Stimulated activated CD4-positive, alpha-beta T cell treated with anti-CD3 and anti-CD28 coated beads, Interleukin-1b, Interleukin-23, amount 100 ng/mL, for 1 hour (primary cell): Measurements from ENCODE around the gene PRKAR2A.
A peak's percentile ranks its signal among the peaks of the same experiment; 100 is the strongest.
"Not testable (repeated sequence)": the region's sequence is repeated elsewhere in the genome, so short reads cannot be mapped to it uniquely, and the experiment has no call there.

Experiments
- DNase-seq, 2 donors: peaks; one replicate each; pipeline ENCODE4 v3.0.0-alpha.2; 2020; ENCODE audit warnings: low read depth in 2 of 2

The PRKAR2A gene

DNA sequence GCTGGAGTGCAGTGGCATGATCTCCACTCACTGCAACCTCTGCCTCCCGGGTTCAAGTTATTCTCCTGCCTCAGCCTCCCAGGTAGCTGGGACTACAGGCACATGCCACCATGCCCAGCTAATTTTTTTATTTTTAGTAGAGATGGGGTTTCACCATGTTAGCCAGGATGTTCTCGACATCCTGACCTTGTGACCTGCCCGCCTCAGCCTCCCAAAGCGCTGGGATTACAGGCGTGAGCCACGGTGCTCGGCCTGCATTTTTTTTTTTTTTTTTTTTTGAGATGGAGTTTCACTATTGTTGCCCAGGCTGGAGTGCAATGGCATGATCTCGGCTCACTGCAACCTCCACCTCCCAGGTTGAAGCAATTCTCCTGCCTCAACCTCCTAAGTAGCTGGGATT is 69.1 kb downstream of the PRKAR2A start:
- not testable (repeated sequence) for DNase-seq

DNA sequence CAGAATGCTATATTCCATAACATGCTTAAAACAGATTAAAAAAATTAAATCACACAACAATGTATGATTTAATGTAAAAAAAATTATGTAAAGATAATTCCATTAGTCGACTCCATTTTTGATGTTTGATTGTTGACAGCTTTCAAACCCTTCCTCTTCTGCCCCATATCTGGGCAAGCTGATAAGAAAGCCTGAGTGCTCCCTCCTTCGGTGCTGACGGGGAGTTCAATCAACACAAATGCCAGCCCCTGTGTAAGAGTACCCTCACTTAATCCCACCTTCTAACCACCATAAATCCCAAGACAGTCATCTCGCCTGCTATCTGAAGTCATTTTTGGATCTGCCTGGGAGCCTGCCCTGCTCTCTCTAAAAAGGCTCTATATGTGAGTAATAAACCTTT is 70.8 kb downstream of the PRKAR2A start:
- no peak for DNase-seq

DNA sequence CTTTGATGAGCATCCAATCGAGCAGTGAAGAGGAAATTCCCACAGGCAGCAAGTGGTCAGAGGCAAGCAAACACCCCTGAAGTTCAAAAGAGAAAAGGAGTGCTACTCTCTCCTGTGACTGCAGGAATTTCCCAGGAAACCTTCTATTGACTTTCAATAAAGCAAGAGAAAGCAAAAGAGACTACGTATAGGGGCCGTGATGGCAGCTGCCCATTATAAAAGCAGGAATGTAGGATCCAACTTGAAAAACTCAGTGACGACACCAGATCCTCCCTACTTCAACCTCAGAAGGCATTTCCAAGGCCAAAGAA is 77.5 kb downstream of the PRKAR2A start:
- DNase-seq = no peak

DNA sequence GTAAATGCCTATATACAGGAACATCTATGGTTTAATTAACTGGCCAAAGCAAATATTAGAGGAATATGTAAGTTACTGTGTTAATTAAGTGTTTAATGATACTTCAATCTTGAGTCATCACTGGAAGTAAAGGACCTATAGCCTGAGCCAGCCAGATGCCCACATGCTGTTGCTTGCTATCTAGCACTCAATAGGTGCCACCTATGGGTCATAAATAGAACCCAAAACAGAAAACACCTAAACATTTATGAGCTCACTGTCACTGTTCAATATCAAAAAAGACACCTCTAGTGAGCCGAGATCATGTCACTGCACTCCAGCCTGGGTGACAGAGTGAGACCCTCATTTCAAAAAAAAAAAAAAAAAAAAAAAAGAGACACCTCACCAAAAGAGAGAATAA is 82.3 kb downstream of the PRKAR2A start:
- DNase-seq = no peak

DNA sequence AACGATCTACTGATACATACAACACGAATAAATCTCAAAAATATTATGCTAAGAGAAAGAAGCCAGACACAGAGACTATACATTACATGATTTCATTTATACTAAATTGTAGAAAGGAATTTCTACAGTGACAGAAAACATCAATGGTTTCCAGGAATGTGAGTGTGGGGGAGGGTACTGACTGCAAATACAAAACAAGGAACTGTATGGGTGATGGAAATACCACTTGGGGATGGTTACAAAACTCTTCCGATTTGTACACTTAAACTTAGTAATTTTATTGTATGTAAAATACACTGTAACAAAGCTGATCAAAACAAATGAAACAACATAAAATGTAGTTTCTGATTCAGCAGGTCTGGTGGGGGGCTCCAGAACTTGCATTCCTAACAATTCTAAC is 84.9 kb downstream of the PRKAR2A start:
- no peak for DNase-seq

DNA sequence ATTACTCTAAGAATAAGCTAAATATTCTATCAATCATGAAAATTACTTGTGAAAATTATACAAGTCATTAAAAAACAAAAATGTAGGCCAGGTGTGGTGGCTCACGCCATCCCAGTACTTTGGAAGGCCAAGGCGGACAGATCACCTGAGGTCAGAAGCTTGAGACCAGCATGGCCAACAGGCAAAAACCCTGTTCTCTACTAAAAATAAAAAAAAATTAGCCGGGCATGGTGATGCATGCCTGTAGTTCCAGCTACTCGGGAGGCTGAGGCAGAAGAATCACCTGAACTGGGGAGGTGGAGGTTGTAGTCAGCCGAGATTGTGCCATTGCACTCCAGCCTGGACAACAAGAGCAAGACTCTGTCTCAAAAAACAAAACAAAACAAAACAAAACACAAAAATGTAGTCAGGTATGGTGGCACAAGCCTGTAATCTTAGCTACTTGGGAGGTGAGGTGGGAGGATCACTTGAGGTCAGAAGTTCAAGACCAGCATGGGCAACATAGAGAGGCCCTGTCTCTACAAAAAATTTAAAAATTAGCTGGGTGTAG is 87.6 kb downstream of the PRKAR2A start:
- not testable (repeated sequence) for DNase-seq

DNA sequence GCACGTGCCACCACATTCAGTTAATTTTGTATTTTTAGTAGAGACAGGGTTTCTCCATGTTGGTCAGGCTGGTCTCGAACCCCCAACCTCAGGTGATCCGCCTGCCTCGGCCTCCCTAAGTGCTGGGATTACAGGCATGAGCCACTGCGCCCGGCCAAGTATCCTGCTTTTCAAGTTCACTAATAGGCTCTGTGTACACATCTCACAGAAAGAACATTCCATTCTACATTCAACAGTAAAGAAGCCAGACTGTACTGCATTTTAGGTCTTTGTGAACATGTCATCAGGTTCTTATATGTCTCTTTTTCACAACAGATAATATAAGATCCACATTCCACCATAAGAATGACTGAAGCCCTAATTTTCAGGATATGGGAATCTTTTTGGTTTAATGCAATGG is 88.1 kb downstream of the PRKAR2A start:
- DNase-seq = not testable (repeated sequence)

DNA sequence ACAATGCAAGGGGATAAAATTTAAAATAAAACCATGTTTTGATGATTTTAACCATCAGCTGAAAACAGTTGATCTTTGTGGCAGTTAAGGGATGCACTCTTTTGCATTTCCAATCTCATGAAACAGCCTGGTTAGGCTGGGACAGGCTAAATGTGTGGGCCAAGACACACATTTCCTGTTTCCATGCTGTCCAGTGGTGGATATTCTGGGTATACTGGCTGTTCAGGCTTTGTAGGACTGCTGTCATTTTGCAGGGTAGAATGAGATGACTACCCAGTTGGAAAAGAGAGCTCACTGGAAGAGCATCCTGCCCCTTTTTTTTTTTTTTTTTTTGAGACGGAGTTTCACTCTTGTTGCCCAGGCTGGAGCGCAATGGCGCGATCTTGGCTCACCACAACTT is 88.6 kb downstream of the PRKAR2A start:
- no peak for DNase-seq

DNA sequence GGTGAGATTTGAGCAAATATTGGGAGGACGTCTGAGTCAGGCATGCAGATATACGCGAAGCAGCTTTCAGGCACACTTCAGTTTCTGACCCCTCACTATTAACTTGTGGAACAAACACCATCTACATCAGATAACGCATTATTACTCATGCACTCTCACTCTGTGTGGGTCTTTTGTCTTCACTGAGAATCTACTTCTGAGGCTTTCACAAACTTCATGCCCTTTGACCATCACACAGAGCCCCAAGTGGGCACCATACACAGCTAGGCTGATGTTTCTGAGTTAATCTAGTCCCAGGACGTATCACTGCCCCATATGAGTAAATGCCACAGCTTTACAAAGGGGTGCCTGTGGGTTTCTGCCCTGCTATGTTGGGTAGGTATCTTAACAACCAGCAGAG is 91.0 kb downstream of the PRKAR2A start:
- DNase-seq = no peak

DNA sequence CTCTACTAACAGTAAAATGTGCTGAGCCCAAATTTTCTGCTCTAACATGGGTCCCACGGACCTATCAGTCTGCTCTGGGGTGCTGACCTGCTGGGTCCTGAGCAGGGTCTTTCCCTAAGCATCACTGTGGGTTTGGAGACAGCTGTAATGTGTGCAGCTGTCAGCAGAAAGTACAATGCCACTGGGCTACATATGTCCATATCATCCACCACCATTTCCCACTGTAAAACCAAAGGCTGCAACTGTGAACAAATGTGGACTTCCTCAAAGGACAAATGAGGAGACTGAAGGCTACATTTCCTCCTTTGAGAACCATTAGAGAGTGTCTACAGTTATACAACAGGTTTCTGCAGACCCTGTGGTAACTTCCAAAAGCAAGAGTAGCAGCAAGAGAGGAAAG is 96.8 kb downstream of the PRKAR2A start:
- DNase-seq = no peak

DNA sequence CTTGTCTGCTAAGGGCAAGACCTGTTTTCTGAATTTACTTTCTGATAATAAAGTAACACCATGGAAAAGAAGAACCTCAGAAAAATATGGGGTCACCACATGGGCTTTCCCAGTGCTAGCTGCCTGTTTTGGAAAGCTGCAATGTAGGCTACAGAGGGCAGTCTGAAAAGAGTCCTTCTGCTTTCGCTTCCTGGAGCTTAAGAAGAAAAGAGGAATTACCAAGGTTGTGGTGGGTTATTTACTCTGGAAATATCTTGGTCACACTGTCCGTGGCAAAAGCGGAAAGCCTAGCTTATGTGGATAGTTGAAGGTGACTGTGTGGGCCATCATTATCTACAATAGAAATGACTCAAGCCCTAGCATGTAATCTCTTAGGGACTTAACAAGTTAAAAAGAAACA is 98.9 kb downstream of the PRKAR2A start:
- no peak for DNase-seq

DNA sequence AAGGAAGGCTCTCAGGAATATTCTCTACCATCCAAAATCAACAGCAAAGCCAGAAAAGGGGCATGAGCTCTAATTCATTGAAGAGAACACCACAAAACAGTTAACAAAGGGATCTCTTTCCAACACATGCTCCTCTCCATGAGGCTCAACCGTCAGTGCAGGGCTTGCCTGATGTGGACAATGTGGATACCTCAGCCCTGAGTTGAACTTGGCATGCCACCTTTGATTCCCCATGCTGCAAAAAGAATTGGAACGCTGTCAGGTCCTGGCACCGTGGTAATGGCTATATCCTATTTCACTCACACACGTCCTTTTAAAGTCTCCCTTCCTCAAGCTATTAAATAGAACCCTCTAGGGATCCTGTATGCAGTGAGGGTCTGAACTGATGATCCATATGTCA is 100.0 kb downstream of the PRKAR2A start:
- no peak for DNase-seq

DNA sequence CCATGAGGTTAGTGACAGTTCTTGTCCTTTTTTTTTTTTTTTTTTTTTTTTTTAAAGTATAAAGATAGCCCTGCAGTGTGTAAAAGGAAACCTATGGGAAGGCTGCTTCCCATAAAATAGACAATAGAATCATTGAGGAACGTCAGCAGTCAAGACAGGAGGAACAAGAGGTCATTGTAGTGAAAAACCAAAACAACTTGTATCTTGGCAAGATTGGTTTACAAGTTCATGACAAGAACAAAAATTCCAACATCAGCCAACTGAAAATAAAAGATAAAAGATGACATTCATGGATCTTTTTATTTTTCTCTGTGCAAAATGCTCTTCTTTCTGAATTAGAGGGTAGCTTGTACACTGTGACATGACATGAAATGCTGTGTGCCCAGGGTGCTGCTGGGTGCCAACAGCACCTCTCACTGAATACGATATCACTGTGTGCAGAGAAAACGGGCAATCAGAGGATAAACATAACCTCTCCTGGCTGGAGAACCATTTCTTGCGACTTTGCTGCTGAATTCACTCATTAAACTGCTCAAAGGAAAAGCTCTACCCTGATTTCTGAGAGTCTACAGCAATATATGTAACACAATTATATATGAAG is 100.6 kb downstream of the PRKAR2A start:
- DNase-seq = no peak

DNA sequence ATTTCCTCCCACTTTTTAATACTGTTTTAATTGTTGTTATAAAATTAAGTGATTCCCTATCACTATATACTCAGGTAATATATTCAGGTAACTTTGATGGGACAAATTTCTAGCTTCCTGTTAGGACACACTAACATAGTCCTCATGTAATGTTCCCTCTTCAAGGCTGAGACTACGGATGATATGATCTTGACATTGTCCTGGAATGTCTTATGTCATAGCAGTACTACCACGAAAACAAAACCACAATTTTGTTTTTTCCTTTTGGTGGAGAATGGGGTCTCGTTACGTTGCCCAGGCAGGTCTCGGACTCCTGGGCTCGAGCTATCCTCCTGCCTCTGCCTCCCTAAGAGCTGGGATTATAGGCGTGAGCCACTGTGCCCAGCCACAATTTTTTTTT is 103.9 kb downstream of the PRKAR2A start:
- no peak for DNase-seq

DNA sequence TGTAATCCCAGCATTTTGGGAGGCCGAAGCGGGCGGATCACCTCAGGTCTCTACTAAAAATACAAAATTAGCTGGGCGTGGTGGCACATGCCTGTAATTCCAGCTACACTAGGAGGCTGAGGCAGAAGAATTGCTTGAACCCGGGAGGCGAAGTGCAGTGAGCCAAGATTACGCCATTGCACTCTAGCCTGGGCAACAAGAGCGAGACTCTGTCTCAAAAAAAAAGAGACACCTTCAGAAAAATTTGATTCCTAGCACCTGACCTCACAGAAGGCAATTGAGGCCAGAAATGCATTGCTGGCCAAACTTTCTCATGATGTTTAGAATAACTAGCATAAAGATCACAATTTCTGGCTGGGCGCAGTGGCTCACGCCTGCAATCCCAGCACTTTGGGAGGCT is 106.4 kb downstream of the PRKAR2A start:
- not testable (repeated sequence) for DNase-seq

DNA sequence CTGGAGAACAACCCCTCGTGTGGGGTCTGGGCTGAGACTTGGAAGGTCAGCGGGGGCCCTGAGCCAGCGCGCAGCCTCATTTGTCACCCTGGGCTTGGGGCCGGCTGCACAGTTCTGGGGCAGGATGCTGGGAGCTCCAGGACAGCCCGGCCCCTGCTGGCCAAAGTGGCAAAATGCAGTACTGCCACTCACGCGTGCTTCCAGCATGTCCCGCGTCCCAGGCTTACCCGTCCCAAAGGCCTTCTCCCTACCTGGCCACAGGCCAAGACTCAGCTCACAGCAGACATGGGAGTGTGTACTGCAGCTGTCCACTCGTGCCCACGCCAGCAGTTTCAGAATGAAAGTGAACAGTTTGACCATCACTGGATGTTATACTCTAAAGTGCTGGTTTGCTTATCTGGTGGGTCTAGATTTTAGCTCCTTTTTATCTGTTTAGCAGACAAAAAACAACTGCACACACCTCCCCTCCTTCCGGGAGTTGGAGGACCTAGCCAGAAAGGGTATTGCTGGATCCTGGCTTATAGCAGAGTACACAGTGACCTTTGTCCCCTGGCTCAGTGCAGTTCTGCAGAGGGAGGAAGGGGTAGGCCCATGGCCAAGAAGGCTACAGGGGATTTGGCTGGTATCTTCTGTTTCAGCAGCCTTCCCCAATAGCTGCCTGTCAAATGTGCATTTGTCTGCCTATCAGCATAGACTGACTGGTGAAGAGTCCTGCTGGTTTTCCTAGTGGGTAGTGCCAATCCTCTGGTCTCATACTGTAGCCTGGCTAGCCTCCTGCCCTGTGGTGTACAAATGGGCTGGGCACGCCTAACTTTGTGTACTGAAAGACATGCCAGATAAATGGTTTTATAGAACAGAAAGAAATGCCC is 107.5 kb downstream of the PRKAR2A start:
- peak in 1 of 2 donors; percentile 23 for DNase-seq

DNA sequence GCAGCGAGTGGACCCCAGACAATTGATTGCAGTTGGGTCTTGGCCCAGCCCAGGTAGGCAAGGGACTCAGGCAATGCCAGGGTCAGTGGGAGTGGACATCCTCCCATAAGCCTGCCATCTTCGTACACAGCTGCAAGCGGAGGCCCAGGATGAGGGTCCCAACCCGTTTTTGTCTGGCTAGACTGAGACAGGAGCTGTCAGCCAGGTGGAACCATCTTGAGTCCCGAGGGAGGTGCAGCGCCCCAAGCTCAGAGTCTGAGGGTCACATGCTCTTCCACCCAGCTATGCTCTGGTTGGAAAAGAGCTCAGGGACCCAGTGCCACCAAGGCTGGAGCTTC is 108.1 kb downstream of the PRKAR2A start:
- no peak for DNase-seq

DNA sequence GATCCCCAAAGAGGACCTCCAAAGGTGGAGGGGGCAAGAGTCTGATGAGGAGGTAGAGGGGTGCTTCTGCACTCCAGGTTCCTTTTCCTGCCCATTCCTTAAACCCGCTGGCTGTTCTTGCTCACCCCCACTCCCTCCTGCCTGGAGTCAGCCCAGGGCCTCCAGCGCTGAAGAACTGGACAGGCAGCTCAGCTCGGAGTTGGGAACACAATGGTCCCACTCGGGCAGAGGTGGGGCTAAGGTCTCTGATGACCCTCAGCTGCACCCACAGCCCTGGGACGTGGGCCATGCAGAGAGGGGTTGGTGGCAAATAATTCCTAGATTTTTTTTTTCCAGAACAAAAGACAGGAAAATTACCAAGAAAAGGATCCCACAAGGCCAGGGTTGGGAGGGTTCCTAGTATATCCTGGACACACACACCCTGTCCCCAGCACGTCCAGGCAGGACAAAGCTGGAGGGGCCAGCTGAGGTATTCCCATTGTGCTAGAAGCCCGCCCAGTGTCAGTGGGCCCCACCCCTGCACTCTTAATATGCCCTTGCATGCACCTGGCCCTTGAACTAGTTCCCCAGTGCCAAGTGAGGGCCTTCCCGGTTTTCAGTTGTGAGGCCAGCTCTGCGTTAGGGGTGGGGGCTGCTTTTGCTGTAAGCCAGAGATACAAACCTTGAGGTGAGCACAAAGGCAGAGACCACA is 108.6 kb downstream of the PRKAR2A start:
- no peak for DNase-seq

DNA sequence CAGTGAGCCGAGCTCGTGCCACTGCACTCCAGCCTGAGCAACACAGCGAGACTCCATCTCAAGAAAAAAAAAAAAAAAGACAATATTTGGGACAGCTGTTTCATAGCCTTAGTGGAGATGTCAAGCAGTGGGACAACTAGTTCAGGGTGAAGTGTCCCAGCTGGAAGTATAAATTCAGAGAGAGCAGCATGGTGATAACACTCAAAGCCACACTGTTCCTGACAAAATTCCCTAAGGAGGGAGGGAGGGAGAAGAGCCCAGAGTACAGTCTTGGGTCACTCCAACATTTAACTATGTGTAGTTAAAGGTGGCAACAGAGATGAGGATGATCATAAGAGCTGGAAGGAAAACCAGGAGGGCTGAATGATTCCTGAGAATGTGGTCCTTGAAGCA is 109.5 kb downstream of the PRKAR2A start:
- no peak for DNase-seq

DNA sequence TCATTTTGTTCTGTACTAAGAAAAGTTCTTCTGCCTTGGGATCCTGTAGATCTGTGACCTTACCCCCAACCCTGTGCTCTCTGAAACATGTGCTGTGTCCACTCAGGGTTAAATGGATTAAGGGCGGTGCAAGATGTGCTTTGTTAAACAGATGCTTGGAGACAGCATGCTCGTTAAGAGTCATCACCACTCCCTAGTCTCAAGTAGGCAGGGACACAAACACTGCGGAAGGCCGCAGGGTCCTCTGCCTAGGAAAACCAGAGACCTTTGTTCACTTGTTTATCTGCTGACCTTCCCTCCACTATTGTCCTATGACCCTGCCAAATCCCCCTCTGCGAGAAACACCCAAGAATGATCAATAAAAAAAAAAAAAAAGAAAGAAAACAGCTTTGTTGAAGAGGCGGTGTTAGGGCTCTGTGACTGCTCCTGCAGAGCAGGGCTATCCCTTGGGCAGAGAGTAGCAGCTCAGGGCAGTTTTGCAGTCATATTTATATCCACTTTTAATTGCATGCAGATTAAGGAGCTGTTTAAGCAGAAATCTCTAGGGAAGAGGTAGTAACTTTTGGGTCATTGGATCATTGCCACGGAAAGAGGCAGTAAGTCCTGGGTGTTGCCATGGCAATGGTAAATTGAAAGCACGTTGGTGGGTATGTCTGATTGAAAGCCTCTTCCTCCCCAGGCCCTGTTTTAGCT is 112.5 kb downstream of the PRKAR2A start:
- not testable (repeated sequence) for DNase-seq

DNA sequence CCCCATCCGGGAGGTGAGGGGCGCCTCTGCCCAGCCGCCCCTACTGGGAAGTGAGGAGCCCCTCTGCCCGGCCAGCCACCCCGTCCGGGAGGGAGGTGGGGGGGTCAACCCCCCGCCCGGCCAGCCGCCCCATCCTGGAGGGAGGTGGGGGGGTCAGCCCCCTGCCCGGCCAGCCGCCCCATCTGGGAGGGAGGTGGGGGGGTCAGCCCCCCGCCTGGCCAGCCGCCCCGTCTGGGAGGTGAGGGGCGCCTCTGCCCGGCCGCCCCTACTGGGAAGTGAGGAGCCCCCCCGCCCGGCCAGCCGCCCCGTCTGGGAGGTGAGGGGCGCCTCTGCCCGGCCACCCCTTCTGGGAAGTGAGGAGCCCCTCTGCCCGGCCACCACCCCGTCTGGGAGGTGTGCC is 113.1 kb downstream of the PRKAR2A start:
- DNase-seq = not testable (repeated sequence)
